Glutamatergic neuron (in vitro differentiated cells): ENCODE measurements around the gene PTPRN2. TPM values are rescaled to one million over a fixed set of nuclear protein-coding genes. Genes with fewer than 3 reads are reported as not detected.

Experiments used
- DNase-seq: peaks from one replicate; pipeline ENCODE4 v3.0.0; 2022
- H3K27ac Mint-ChIP-seq: one replicate; pipeline ENCODE4 v1.8.0; 2020; ENCODE audit warnings: mild to moderate bottlenecking, mixed read lengths, inconsistent platforms; ENCODE audit not compliant: unreplicated experiment
- H3K27me3 Mint-ChIP-seq: one replicate; pipeline ENCODE4 v1.8.0; 2020; ENCODE audit warnings: mild to moderate bottlenecking, moderate library complexity, mixed read lengths, inconsistent platforms; ENCODE audit not compliant: unreplicated experiment
- H3K36me3 Mint-ChIP-seq: one replicate; pipeline ENCODE4 v1.8.0; 2020; ENCODE audit warnings: mild to moderate bottlenecking, mixed read lengths, inconsistent platforms; ENCODE audit not compliant: unreplicated experiment
- H3K4me1 Mint-ChIP-seq: one replicate; pipeline ENCODE4 v1.8.0; 2020; ENCODE audit warnings: mild to moderate bottlenecking, low read depth, mixed read lengths, inconsistent platforms; ENCODE audit not compliant: unreplicated experiment
- H3K4me3 Mint-ChIP-seq: one replicate; pipeline ENCODE4 v1.8.0; 2020; ENCODE audit warnings: mild to moderate bottlenecking, mixed read lengths, inconsistent platforms; ENCODE audit not compliant: unreplicated experiment
- H3K9me3 Mint-ChIP-seq: one replicate; pipeline ENCODE4 v1.8.0; 2020; ENCODE audit warnings: mild to moderate bottlenecking, moderate library complexity, mixed read lengths, inconsistent platforms; ENCODE audit not compliant: unreplicated experiment
- total RNA-seq: library from RNA; stranded (reverse); fragmentation: NEBNext Ultra II Directional; extraction: Animal tissue kit (Norgen Biotek cat#: 25700); gene quantifications from one replicate; pipeline ENCODE4 v1.2.1, GENCODE V29; 2021; ENCODE audit not compliant: unreplicated experiment
- TF ChIP-seq, protein P1 (sequence below): fragments of 200-600 bp; sonication (generic); IDR thresholded peaks from one replicate; pipeline ENCODE4 v1.5.0; 2021; ENCODE audit not compliant: partially characterized antibody, unreplicated experiment

Gene PTPRN2
- total RNA-seq, 1 donor from 2014 or later, result 49.0 TPM

- peaks cover 4% of the 10 kb centered on the region for H3K27me3 Mint-ChIP-seq
- no peaks in the 10 kb centered on the region for H3K36me3 Mint-ChIP-seq
- DNase-seq, result no peak
- no peak overlapping the region for H3K4me3 Mint-ChIP-seq
- H3K27ac Mint-ChIP-seq, result no peak overlapping the region
- TF ChIP-seq, protein P1, sequence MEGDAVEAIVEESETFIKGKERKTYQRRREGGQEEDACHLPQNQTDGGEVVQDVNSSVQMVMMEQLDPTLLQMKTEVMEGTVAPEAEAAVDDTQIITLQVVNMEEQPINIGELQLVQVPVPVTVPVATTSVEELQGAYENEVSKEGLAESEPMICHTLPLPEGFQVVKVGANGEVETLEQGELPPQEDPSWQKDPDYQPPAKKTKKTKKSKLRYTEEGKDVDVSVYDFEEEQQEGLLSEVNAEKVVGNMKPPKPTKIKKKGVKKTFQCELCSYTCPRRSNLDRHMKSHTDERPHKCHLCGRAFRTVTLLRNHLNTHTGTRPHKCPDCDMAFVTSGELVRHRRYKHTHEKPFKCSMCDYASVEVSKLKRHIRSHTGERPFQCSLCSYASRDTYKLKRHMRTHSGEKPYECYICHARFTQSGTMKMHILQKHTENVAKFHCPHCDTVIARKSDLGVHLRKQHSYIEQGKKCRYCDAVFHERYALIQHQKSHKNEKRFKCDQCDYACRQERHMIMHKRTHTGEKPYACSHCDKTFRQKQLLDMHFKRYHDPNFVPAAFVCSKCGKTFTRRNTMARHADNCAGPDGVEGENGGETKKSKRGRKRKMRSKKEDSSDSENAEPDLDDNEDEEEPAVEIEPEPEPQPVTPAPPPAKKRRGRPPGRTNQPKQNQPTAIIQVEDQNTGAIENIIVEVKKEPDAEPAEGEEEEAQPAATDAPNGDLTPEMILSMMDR, result no peak
- H3K9me3 Mint-ChIP-seq, result peaks cover 15% of the 10 kb centered on the region
- H3K4me1 Mint-ChIP-seq, result peaks cover 4% of the 10 kb centered on the region
Observed at GRCh38 chr7:157923903-157924630, 663.6 kb downstream of the PTPRN2 start.

DNA sequence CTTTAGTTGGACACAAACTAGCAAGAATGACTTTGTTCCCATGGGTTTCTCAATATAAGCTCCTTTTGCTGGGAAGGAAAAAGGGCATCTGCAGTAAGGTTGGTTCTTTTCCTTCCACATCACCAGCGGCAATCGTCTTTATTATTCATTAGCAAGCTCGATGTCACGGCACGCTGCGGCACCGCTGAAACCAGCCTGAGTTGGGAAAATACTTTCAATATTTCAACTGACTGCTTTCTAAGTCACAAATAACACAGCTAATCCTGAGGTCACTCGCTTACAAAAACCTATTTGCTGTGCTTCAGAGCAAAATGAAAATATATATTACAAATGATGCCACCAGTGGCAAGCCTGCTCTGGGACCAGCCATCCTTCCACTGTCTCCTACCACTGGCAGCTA, 665.0 kb downstream of the PTPRN2 start:
- Mint-ChIP-seq H3K4me1 (no peaks in the 10 kb centered on the region), H3K27ac (no peak overlapping the region), H3K9me3 (peaks cover 10% of the 10 kb centered on the region), H3K4me3 (no peak overlapping the region), H3K27me3 (no peaks in the 10 kb centered on the region), H3K36me3 (peaks cover 10% of the 10 kb centered on the region)
- no peak for DNase-seq
- TF ChIP-seq, protein P1, result no peak

DNA sequence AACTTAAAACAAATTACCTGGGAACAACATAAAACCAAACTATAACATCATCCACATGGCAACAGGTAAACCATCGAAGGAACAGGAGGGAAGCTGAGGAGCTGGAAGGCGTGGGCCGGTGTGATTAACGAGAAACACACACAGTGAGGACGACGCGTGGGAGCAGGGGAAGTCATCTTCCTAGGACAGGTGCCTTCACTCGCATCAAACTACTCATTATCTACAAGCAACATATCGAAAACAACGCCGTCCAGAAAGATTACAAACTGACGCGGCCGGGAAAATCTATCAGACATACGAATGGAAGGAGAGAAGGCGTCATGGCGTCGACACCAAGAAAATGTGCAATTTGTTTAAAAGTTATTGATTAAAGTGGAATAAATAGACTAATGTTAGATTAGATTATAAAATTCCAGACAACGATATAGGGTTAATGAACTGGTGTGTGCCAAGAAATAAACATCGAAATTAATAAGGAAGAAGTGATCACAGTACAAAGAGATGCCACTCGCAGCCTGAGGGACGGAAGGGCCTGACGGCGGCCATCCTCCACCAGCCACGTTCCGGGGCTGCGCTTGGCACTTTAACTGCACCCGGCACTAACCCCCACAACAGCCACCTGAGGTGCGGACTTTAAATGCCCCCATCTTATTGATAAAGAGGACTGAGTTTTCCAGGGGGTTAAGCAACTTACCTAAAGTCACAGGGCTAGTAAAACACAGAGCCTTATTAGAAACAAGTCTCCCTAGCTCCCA, 669.1 kb downstream of the PTPRN2 start:
- Mint-ChIP-seq H3K36me3 (peaks cover 22% of the 10 kb centered on the region), H3K9me3 (peaks cover 8% of the 10 kb centered on the region), H3K27ac (no peak overlapping the region), H3K4me1 (no peaks in the 10 kb centered on the region), H3K27me3 (peaks cover 2% of the 10 kb centered on the region), H3K4me3 (no peak overlapping the region)
- TF ChIP-seq, protein P1, result no peak
- no peak for DNase-seq

- no peak for DNase-seq
- Mint-ChIP-seq H3K4me3 (no peak overlapping the region), H3K27ac (no peak overlapping the region), H3K9me3 (peaks cover 8% of the 10 kb centered on the region), H3K36me3 (peaks cover 22% of the 10 kb centered on the region), H3K27me3 (peaks cover 2% of the 10 kb centered on the region), H3K4me1 (no peaks in the 10 kb centered on the region)
- TF ChIP-seq, protein P1, result no peak
Observed at GRCh38 chr7:157916946-157917640, 670.5 kb downstream of the PTPRN2 start.
